Sciatic nerve (tissue), 2 donors: Measurements from ENCODE around the gene EGFL7. TPM values are rescaled to one million over a fixed set of nuclear protein-coding genes. Genes with fewer than 3 reads are reported as not detected.

Source experiments
- ATAC-seq: fragments of 200-7000 bp; cut with Tn5 transposase; one replicate; pipeline ENCODE4 v1.9.1; 2020; ENCODE audit warnings: mild to moderate bottlenecking, moderate library complexity
- DNase-seq: peaks from one replicate; pipeline ENCODE4 v3.0.0-alpha.2; 2020; ENCODE audit warnings: low spot score
- intact Hi-C: fragments of 100-400 bp; cut with DNase I; formaldehyde crosslinking; loops from one replicate; pipeline ENCODE4 v1.14.2; 2022
- total RNA-seq: library from RNA; stranded (reverse); fragmentation: NEBNext Ultra II Directional; extraction: Animal tissue kit (Norgen Biotek cat#: 25700); gene quantifications from one replicate; pipeline ENCODE4 v1.2.1, GENCODE V29; 2021
- donor health status: DM: no; HTN: no; CAD: no.
- donor health status: DM: no; HTN: no; CAD: no.

The EGFL7 gene
- total RNA-seq, 1 donor from 2014 or later, result 242 TPM

DNA sequence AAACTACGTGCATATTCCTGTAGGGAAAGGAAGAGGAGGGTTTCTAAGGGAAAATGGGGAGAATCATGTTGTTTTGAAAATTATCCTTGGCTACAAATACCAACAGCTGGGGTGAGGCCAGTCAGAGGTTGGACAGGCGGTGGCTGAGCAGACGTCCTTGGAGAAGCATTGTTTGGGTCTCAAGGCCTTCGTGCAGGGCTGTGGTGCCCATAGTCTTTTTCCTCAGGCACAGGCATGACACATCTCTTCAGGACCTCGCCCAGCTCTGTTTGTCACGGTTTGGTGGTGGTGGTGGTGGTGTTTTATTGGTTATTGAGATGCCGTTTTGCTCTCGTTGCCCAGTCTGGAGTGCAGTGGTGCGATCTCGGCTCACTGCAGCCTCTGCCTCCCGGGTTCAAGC, 27.8 kb upstream of the EGFL7 start:
- intact Hi-C loops, result no loop called here
- DNase-seq (no peak), ATAC-seq (no peak)

DNA sequence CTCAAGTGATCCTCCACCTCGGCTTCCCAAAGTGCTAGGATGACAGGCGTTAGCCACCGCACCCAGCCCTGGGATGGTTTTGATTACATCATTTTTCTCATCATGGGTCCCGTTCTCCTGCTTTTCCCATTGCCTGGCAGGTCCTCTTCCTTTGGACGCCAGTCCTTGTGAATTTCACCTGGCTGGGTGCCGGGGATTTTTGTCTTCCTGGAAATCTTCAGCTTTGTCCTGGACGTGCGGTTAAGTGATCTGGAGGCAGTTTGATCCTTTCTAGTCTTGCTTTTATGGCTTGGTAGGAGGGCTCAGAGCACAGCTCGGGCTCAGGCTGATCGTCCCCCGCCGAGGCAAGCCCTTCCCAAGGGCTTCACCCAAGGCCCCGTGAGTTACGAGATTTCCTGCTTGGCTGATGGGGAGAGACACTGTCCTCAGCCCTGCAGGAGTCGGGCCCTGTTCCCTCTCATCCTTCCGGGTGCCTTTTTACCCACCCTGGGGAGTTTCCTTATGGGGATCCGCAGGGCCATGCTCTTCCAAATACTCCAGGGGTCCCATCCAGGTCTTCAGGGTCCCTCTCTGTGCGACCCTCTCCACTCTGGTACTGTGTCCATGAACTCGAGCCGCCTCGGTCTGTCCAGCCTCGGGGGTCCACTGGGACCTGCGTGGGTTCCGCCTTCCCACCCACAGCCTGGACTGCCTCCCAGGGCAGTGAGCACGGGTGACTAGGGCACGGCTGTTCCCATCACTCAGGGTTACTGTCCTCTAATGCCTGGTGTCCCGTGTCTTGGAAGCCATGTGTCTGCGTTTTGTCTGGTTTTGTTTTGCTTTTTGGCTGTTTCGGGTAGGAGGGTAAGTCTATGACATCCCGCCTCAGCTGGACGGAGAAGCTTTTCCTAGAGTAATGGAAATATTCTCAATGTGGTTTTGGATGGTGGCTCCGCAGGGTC, 22.3 kb upstream of the EGFL7 start:
- ATAC-seq (peak; percentile 47), DNase-seq (no peak)
- intact Hi-C loops, result no loop called here

DNA sequence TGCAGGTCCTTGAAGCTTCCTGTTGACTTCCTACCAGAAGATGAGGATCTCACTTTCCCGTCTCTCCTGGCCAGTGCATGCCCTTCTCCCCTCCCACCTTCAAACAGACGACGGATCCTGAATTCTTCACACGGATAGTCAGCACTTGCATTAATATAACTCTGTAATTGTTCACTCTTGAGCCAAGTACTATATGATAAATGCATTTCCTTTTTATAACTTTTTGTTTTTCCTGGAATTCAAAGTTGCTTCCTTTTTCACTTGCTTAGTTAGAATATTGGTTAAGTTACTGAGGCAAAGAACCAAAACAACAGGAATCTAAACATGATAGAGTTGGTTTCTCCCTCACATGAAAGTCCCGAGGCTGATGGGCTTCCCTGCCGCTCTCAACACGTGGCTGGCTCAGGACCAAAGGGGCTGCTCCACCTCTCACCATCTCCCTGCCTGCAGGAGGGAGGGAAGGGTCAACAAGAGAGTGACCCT, 20.2 kb upstream of the EGFL7 start:
- ATAC-seq (no peak), DNase-seq (no peak)
- intact Hi-C loops, result no loop called here

- intact Hi-C loops, result no loop called here
- no peak for DNase-seq
- no peak for ATAC-seq
Measured at GRCh38 chr9:136643596-136644342, 18.9 kb upstream of the EGFL7 start.

DNA sequence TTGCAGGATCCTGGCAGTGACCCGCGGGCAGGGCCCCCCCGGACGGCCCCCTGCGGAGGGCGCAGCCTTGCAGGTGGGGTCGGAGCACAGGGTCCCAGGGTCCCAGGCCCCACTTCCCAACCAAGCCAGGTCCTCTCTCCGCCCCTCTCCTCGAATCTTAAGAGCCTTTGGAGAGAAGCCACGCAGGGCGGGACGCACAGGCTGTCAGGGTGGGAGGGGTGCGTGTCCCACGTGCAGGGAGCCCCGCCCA, 18.4 kb upstream of the EGFL7 start:
- ATAC-seq (no peak), DNase-seq (no peak)
- intact Hi-C loops, result no loop called here

- DNase-seq (peak; percentile 86), ATAC-seq (peak; percentile 85)
- intact Hi-C loops, result no loop called here
Measured at GRCh38 chr9:136644593-136645351, 17.9 kb upstream of the EGFL7 start.

DNA sequence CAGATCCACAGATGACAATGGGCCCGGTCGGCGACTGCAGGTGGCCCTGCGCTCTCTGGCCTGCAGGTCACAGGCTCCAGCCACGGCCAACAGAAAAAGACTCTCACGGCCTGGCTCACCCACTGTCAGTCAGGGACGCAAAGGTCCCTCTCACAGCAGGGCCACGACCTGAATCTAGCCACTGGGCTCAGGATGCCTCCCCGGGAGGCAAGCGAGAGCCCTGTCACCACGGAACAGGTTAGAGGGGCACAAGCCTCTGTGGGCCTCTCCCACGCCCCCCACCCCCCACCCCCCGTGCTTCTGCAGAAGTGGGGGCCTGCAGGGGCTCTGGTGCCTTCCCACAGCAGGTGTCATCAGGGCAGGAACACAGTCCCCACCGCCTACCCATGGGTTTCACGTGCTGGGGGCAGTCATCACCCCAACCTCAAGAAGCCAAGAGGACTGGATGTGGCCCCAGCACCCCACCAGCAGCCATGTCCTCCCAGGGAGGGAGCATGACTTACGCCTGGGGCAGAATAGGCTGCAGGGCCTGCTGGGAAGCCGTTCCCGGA, 17.3 kb upstream of the EGFL7 start:
- DNase-seq (no peak), ATAC-seq (peak; percentile 4)
- intact Hi-C loops, result no loop called here

- intact Hi-C loops, result no loop called here
Measured at GRCh38 chr9:136645903-136646754, 16.6 kb upstream of the EGFL7 start.

DNA sequence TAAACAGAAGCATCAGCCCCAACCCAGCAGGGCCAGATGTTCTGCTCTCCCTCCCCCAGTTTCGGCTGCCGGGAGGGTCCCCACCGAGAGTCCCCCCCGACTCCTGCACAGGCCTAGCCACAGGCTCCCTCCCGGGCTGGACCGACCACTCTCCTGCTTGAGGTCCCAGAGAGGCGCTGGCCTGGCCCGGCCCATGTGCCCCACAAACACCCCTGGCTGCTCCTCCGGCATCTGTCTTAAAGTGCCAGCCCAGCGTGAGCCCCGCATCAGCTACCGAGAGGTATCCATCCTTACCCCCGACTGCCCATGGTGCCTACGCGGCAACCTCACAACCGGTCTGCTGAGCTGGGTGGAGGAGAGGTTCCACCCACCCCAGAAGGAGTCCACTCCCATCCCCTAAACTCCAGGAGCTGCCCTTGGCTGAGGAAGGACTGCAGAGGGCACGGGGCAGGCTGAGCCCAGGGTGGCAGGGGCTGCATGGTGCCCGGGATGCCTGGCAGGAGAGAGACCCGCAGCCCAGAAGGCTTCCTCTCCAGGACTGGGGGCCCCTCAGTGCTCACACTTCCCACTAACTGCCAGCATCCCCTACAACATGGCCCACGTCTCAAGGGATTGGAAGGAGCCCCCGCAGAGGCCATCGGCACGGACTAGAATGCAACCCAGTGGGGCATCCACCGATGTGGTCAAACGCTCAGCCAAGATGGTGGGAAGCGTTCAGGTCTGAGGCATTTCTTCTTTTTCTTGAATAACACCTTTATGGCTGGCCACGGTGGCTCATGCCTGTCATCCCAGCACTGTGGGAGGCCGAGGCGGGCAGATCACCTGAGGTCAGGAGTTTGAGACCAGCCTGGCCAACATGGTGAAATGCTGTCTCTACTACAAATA, 15.6 kb upstream of the EGFL7 start:
- DNase-seq, result no peak
- ATAC-seq, result no peak
- intact Hi-C loops, result no loop called here

More at GRCh38 chr9:136645903-136646754, 16.6 kb upstream of the EGFL7 start:
- ATAC-seq (peak; percentile 24), DNase-seq (no peak)

- ATAC-seq, result peak; percentile 4
- intact Hi-C loops, result no loop called here
- no peak for DNase-seq
Measured at GRCh38 chr9:136648751-136649150, 14.0 kb upstream of the EGFL7 start.

DNA sequence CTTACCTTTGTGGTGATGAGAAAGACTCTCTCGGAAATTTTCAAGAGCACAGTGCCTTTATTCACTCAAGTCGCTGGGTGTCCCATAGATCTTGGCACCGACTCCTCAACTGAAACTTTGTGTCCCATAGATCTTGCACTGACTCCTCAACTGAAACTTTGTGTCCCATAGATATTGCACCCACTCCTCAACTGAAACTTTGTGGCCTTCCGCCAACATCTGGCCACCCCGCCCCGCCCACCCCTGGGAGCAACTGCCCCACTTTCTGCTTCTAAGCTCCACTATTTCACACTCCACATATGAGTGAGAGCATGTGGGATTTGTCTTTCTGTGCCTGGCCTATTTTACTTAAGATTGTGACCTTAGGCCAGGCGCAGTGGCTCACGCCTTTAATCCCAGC, 12.7 kb upstream of the EGFL7 start:
- ATAC-seq (no peak), DNase-seq (no peak)
- intact Hi-C loops, result no loop called here

- intact Hi-C loops, result no loop called here
- DNase-seq (no peak), ATAC-seq (no peak)
Measured at GRCh38 chr9:136650648-136651047, 12.1 kb upstream of the EGFL7 start.

- intact Hi-C loops, result no loop called here
- ATAC-seq, result no peak
- DNase-seq, result no peak
Measured at GRCh38 chr9:136651860-136652259, 10.9 kb upstream of the EGFL7 start.

GRCh38 chr9:136653323-136654079, 9.2 kb upstream of the EGFL7 start:
- intact Hi-C loops, result no loop called here
- ATAC-seq (no peak), DNase-seq (no peak)

DNA sequence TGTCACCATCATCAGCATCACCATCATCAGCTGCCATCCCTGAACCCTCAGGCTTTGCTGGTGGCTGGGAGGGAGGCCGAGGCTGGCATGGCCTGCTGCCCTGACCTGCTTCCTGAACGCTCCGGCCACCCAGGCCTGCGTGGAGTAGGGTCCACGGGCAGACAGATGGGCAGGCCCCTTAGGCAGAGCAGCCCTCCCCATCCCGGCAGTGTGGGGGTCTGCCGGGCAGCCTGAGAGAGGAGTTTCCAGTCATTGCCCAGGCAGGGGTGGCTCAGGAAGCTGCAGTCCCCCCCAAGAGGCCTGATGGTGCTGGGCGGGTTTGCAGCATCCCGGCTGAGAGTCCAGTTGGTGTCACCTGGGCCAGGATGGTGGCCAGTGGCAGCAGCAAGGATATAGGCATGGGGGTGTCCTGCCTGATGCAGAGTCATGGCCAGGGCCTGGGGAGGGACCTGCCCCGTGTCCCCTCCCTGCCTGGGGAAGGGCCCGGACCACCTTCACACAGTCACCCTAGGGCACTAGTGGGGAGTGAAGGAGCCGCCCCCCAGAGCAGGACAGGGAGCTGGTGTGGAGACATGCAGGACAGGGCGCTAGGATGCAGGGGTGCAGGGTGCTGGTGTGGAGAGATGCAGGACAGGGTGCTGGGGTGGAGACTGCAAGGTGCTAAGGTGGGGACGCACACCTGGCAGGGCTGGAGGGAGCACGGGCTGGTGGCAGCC, 7.7 kb upstream of the EGFL7 start:
- DNase-seq (no peak), ATAC-seq (peak; percentile 2)
- intact Hi-C loops, result no loop called here

DNA sequence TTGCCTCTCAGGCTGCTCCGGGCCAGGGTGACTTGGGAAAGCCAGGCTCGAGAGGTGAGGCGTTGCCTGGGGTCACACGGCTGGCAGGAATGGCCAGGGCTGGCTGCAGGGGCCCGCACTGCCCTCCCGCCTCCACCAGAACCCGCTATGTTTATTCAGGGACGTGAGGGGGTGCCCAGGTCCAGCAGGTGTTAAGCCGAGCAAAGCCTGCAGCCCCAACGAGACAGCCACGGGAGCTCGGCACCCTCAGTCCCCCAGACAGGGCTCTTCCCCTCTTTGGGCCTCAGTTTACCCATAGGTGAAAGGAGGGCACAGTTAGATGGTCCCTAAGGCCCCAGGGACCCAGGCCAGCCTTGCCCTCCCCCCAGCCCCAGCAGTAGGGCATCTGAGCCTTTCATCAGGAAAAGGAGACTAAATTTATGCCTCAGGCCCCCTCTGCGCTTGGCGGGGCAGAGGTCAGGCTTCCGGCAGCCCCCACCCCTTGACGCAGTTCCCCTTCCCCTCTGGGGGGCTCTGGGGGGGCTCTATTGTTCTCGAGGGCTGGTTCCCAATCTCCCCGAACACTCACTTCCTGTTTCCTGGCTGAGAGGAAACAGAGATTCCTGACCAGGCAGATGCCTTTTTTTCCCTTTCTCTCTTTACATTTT, 7.1 kb upstream of the EGFL7 start:
- no peak for DNase-seq
- ATAC-seq, result peak; percentile 68
- intact Hi-C loops, result no loop called here
